Urothelium cell line (cell line): ENCODE data around the gene PAM.

Experiments
- DNase-seq: peaks from one replicate; pipeline ENCODE4 v3.0.0; 2011; ENCODE audit warnings: low spot score, mixed read lengths
- FAIRE-seq: peaks from 2 replicates; lab custom pipeline; 2011; peaks lifted over from hg19 to GRCh38; lab: Jason Lieb, UNC

The PAM gene

DNA sequence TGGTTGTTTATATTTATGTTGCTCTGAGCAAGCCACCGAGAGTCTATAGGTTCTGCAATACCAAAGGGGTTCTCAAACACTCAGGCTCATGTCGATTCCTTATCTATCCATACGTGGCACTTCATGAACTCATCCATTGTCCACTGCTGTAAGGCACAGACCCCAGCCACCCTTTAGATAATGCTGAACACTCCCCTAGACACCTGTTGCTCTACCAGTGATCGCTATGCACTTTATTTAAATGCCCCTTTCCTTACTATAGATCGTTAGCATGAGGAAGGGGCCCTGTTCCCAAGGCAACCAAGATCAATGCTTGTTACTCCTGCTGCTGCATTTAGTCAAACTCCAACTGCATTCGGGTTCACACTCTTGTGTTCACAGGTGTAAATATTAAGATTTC lies 171.9 kb downstream of the PAM start:
- DNase-seq (no peak), FAIRE-seq (no peak)

DNA sequence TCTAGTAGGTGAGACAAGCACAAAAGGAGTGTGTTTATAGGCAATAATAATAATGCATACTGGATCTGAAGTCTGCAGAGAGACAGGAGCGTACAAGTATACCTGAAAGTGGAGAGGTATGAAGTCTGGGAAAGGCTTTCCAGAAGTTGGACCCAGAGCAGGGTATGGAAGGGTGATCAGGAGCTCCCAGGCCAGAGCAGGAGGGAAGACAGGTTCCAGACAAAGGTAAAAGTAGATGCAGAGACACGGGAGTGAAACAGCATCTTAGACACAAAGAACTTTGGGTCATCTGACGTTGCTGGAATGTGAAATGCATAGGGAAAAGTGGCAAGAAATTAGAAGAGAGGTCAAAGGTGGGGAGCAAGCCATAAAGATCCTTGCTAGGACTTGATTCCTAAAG lies 175.1 kb downstream of the PAM start:
- DNase-seq = no peak
- FAIRE-seq = no peak

DNA sequence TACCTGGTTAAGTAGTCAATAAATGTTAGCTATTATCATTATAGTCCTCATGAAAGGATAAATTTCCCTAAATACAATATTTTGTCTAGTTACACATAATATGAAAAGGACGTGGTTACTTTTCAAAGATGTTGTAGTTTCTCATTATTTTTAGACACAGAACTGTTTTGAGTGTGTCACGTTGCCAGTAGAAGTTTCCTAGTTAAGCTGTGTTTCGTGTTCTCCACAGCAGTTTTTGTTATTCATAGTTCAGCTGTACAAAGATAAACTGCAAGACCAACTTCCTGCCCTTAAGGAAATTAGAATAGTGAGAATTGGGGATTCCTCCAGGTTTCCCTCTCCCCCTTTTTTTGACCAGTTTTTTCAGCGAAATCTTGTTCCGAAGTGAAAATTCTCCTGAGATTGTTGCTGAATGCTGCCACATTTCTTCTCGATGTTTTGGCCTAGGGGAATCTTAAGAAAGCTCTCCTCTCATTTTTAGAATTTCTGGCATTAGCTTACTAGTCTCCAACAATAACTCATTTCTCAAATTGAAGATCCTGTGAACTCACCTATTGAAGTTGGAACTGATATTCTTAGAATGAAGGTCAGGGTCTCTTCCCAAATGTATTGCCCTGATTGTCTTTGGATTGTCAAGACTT lies 176.1 kb downstream of the PAM start:
- no peak for DNase-seq
- no peak for FAIRE-seq

DNA sequence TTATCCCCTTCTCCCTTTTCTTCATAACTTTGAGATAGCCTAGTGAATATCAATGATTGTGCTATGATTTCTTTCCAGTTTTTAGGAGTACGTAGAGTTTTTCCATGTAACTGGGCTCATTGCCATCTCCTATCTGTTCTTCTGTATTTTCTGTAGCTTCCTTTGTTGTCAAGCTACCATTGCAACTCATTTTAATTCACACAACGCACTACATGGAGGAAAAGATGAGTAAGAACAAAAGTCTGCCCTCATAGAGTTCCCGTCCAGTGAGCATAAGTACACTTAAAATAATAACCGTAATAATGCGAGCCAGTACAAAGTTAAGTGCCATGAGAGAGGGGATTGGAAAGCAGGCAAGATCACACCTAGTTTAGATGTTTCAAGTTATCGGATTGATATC lies 177.7 kb downstream of the PAM start:
- FAIRE-seq = no peak

DNA sequence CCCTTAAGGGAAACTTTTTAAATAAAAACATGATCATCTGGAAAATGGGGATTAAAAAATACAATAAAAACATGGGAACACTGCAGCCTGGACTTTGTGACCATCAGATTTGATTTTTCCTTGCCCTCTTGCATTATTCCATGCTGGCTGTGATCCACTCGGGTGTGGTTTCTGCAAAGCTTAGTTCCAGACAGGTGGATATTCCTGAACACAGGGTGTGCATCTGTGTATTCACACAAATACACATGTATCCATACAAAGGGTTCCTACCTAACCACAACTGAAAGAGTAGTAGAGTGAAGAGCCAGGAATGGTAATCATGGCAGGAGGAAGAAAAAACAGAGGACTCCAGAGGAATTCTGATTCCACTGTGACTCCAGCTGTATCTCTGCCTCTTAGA lies 178.2 kb downstream of the PAM start:
- DNase-seq (no peak), FAIRE-seq (no peak)

More for the DNA sequence above, 177.7 kb downstream of the PAM start:
- DNase-seq = no peak

DNA sequence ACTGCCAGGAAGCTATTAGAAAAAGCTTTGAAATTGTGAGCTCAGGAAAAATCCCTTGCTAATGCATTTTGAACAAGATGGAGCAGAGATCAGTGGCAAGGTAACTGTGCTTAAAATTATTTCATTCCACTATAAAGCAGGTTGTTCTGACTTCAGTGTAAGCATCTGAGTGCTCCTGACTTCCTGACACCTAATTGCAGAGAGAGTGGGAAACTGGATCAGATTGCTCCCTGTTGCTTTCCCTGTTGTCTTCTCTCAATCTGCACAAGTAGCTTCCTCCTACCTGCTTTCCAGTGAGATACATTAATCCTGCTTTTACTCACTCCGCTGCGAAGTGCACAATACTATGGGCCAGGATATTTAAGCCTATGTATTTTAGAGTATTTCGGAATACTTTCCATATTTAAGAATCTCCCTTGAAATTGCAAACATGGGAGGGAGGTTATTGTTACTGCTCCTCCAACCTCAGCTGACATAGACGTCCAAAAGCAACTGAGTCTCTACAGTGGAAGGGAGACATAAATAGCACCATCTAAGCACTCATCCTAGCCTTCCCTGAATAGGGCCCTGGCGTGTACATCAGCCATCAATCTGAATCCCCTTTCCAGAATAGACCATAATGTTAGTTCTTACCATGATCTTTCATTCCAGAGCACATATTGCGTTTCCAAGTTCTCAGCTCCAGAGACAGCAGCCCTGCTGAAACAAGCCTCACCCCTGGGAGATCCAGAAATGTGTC lies 178.8 kb downstream of the PAM start:
- FAIRE-seq (no peak), DNase-seq (no peak)

DNA sequence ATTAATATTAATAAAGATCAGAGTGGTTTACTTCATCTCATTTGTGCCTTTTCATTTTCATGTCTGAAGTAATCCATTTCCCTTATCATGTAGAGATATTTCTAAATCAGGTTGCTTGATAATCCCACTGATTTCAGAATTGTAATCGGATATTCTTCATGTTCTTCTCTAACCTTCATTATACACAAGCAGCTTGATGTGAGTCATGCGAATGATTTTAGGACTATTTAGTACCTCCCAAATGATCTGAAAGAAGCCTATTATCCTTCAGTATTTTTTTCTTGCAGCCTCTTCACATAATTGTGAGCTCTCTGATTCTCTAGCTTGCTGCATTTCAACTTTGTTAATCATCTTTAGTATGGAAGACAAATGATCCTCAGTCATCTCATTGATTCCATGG lies 182.8 kb downstream of the PAM start:
- DNase-seq = no peak
- no peak for FAIRE-seq

DNA sequence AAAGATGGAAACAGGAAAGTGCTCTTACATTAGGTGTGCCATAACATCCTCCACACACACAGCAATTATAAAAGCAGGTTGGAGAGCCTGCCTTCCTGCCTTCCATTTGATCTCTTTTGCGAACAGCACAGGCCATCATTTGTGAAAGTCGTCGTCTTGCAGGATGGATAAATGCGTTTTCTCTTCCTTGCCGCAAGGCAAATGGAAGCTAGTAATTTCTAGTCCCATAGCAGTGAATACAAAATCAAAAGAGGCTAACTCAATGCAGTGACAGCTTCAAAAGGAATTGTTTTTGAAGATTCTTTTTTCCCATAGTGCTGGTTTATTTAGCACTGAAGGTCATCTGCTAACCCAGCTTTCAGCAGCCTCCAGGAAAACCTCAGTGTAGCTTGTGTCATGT lies 186.0 kb downstream of the PAM start:
- DNase-seq = no peak

DNA sequence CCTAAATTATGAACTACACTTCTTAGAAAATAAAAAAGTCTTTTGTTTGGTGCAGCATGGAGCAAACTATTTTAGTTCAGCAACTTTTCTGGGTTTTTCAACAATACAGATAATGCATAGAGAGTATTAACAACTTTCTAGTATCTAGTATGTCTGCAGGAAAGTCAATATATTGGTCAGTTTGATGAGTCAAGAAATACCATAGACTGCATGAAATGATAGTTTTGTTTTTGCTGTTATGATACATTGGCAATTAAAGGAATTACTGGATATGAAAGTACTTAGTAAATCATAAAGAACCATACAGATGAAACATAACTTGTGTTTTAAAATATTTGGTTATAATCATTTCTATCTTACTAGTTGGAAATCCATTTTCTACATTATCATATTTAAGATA lies 191.3 kb downstream of the PAM start:
- DNase-seq (no peak), FAIRE-seq (no peak)

More for the DNA sequence above, 186.0 kb downstream of the PAM start:
- no peak for FAIRE-seq

DNA sequence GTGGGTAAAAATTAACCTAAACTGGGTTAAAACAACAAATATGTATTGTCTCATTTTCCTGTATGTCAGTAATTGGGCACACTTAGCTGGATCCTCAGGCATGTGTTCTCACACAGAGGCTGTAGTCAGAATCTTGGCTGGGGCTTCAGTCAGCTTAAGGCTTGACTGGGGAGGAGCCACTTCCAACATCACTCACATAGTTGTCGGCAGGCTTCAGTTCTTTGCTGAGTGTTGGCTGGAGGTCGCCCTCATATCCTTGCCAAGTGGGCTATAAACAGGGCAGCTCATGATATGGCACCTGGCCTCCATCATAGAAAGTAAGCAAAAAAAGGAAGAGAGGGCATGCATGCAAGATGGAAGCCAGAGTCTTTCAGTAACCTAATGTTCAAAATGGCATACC lies 191.9 kb downstream of the PAM start:
- FAIRE-seq (no peak), DNase-seq (no peak)

DNA sequence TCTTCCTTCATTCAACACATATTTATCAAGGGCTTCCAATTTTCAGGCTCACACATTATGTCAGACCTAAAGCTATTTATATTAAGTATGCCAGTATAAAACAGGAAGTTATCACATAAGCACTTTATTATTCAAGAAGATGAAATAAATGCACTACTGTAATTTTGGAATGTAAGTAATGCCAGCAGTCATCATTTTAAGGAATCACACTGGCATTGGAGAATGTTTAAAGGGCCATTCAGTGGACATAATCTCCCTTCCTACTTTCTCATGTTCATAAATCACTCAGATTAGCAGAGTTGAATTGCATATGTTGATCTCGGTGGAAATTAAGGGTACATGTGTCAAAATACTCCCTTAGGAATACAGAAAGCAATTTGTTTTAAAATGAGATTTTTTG lies 200.4 kb downstream of the PAM start:
- no peak for DNase-seq
- no peak for FAIRE-seq

DNA sequence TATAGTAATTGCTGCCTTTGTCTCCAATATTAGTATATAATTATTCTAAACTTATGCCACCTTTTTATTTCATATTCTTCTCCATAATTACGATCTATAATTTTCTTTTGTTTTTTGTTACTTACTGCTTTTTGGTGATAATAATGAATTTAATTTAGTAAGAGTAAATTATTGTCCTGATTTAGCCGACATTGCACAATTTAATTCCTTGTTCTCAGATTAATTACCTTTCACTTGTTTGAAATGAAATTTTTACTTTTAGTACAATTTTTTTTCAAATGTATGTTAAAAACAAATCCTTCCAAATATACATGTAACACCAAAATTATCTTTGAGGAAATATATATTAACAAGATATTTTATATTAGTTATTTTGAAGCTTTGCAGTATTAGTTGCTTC lies 201.5 kb downstream of the PAM start:
- FAIRE-seq (no peak), DNase-seq (no peak)

DNA sequence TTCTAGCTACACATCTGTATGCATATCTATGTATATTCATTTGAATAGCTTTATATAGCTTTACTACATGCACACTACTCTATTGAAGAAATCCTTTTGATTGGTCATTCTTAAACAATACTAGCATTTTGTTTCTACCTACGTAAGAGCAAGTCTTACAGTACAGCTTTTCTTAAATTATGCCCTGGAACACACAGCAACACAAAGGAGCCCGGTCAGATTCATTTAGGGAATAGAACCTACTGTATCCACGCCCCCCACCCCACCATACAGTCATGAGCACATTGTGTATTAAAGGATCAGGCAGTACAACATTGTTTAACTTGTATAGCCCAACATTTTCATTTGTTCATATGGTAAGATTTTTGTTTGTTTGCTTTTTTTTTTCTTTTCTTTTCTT lies 202.0 kb downstream of the PAM start:
- DNase-seq (no peak), FAIRE-seq (no peak)

DNA sequence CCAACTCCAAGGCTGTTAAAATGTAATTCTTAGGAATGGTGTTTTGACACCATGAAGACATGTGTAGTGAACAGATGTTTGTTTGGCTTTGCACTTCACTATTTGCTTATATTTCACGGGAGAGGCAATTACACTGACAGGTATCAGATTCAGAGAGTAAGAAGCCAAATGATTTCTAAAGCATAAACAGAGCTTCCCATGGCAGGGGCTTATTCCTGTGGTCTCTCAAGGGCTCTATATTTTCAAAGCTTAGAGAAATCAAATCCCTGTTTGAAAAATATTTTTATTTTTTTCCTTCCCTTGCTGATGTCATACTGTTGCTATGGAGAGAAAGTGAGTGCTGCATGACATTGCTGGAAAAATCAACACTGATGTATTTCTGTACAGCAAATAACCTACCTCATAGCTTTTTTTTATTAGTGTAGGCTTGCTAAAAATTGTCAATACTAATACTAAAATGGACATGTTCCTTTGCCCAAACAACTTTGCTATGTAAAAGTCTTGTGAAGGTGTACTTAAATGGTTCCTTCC lies 203.4 kb downstream of the PAM start:
- no peak for FAIRE-seq

DNA sequence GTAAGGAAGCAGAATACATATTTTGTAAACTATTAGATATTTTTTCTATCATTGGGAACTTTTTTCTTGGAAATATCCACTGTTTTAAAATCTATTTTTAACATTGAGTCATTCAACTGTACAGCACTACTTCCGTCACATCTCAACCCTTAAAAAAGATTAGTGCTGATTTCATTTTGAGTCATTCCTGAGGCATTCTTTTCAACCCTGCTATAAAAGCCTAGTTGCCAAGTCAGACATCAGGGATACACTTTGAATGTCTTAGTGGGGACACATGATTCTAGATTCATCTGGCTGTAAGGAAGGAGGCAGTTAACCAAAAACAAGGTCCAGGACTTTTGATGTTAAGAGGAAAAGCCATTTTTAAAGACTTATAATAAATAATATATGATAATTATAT lies 203.9 kb downstream of the PAM start:
- DNase-seq = peak; percentile 39
- no peak for FAIRE-seq

More for the DNA sequence above, 203.4 kb downstream of the PAM start:
- no peak for DNase-seq

DNA sequence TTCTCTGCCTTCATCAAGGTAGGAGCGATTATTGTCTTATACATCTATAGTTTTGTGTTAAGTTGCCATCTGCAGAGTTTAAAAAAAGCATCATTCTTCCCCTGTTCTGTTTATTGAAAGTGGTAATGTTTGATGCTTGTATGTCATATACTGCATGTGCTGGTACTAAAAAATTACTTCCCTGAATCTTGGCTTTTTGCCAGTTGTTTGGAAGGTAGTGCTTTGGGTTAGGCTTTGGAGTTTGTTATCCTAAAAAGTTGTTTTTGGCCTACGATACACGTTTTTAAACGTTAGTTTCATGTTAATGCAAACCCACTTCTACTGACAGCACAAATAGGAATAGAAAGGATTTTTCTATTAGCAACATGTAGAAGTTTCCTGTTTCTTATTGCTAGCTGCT lies 206.6 kb downstream of the PAM start:
- DNase-seq (no peak), FAIRE-seq (no peak)

DNA sequence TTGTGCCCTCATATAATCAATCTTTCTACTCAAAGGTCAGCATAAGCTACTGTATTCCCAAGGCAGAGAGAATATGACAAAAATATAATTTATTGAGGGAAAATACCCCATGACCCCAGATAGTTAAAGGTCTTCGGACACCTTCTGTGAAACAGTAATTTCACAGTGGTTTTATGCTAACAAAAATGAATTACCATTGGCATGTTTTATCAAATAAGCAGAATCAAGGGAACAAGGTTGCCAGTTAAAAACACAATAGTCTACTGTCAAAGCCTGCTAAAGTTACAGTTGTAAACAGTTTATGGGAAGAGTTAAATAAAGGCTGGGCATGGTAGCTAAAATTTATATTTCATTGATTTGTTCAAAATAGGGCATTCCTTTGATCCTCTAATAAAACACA lies 210.5 kb downstream of the PAM start:
- DNase-seq (no peak), FAIRE-seq (no peak)

DNA sequence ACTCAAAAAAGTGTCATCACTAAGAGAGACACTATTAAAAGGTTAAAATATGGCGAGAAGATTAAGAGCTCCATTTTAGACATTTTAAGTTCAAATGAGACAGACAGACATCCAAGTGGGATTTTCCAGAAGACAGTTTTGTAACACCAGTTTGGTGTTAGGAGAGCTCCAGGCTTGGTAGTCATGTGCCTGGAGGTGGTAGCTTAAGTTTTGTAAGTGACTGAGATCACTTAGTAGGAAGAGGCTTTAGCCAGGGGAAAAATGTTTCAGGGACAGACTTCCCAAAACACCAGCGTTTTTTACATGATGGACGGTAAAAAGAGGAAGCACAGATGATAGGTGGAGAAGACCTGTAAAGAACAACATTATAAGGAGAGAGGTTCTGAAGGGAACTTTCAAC lies 214.5 kb downstream of the PAM start:
- DNase-seq = no peak
- FAIRE-seq = no peak

DNA sequence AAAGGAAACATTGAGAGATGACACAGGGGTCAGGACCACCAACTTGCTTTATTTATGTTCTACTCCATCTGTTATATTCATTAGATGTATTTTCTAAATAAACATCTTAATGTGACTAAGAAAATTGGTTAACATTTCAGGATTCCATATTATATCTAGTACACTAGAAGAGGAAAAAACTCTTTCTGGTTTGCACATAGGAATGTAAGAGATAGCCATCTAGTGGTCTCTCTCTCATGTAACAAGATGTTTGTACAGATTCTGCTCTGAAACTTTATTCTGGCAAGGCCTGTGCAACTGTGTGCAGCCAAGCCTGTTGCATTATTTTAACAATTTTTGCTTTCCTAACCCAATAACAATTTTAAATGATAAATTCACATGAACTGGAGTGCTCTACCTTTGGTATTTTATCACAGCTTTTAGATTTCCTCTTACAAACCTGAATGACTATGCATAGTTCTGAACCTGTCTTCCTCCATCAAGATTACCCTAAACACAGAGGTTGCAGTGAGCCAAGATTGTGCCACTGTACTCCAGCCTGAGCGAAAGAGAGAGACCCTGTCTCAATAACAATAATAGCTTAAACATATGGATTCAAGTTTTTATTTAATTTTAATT lies 216.7 kb downstream of the PAM start:
- FAIRE-seq (no peak), DNase-seq (peak; percentile 3)

DNA sequence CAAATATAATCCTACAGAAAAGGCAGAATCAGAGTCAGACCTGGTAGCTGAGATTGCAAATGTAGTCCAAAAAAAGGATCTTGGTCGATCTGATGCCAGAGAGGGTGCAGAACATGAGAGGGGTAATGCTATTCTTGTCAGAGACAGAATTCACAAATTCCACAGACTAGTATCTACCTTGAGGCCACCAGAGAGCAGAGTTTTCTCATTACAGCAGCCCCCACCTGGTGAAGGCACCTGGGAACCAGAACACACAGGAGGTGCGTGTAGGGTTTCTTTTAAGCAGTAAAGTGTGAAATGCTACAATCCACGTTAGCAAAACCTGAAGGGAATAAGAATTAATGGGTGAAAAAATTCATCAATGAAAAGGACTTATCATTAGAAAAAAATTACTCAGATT lies 219.1 kb downstream of the PAM start:
- DNase-seq (no peak), FAIRE-seq (no peak)

DNA sequence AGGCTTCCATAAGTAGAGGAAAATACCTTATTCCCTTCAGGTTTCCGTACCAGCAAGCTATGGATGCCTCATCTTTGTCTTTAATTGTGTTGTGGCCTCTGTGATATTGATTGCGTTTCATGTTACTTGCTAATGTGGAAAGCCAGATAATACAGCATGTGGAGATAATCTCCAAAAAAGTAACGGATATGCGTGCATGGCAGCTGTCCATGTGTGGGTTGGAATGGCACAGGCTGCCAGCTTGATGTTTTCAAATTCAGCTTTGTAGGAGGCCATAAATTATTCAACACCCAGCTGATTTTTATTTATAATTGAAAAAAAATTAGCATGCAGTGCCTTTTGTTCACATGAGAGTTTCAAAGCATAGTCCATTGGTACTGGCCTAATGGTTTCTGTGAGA lies 219.9 kb downstream of the PAM start:
- no peak for FAIRE-seq

More for the DNA sequence above, 219.9 kb downstream of the PAM start:
- no peak for DNase-seq
